GM19025 (cell line): ENCODE results near the gene NPHP3.

Source experiments
- ATAC-seq: cut with Tn5 transposase; IDR thresholded peaks from one replicate; pipeline ENCODE4 v1.9.1; 2021; ENCODE audit warnings: mild to moderate bottlenecking, low read depth, moderate library complexity; ENCODE audit not compliant: unreplicated experiment

NPHP3 gene

GRCh38 chr3:132703733-132704132, 18.5 kb downstream of the NPHP3 start:
- ATAC-seq, result no peak

GRCh38 chr3:132695422-132695821, 26.8 kb downstream of the NPHP3 start:
- ATAC-seq, result no peak

GRCh38 chr3:132694991-132695390, 27.2 kb downstream of the NPHP3 start:
- ATAC-seq, result no peak

- ATAC-seq, result no peak
These were observed 32.2 kb downstream of the NPHP3 start for GRCh38 chr3:132690040-132690439.

- ATAC-seq, result no peak
These were observed 40.0 kb downstream of the NPHP3 start for GRCh38 chr3:132682201-132682600.

- no peak for ATAC-seq
These were observed 40.8 kb downstream of the NPHP3 start for GRCh38 chr3:132681421-132681820.

GRCh38 chr3:132679911-132680310, 42.3 kb downstream of the NPHP3 start:
- ATAC-seq, result no peak

GRCh38 chr3:132675408-132675807, 46.8 kb downstream of the NPHP3 start:
- ATAC-seq, result no peak

GRCh38 chr3:132669256-132669777, 52.9 kb downstream of the NPHP3 start:
- ATAC-seq, result no peak

GRCh38 chr3:132665230-132665745, 56.9 kb downstream of the NPHP3 start:
- ATAC-seq, result no peak

GRCh38 chr3:132662212-132662611, 60.0 kb downstream of the NPHP3 start:
- ATAC-seq, result no peak

- ATAC-seq, result no peak
These were observed 61.1 kb downstream of the NPHP3 start for GRCh38 chr3:132661101-132661500.

GRCh38 chr3:132660811-132661070, 61.5 kb downstream of the NPHP3 start:
- ATAC-seq, result peak; percentile 1

GRCh38 chr3:132660052-132660810, 62.0 kb downstream of the NPHP3 start, which contains the start of gene UBA5:
Gene UBA5 (plus strand): TSS chr3:132660329. CDS start chr3:132660538, 209 bp downstream.
- ATAC-seq, result peak; percentile 67

GRCh38 chr3:132659365-132660051, 62.7 kb downstream of the NPHP3 start, which contains the start of gene ACAD11:
Gene ACAD11 (minus strand): TSS chr3:132659809. CDS start chr3:132659751, 58 bp downstream.
- peak; percentile 40 for ATAC-seq

GRCh38 chr3:132659000-132659364, 63.2 kb downstream of the NPHP3 start:
- no peak for ATAC-seq

GRCh38 chr3:132657869-132658747, 64.1 kb downstream of the NPHP3 start:
- ATAC-seq, result no peak

- no peak for ATAC-seq
These were observed 66.7 kb downstream of the NPHP3 start for GRCh38 chr3:132655471-132655870.

- ATAC-seq, result no peak
These were observed 67.5 kb downstream of the NPHP3 start for GRCh38 chr3:132654721-132655120.

- no peak for ATAC-seq
These were observed 68.0 kb downstream of the NPHP3 start for GRCh38 chr3:132654190-132654589.
